Activated CD4-positive, alpha-beta T cell treated with anti-CD3 and anti-CD28 coated beads for 4 hours (primary cell): ENCODE data around the gene LRMDA.
"Not testable (repeated sequence)": the region's sequence is repeated elsewhere in the genome, so short reads cannot be mapped to it uniquely, and the experiment has no call there.

Experiments used
- DNase-seq, 2 donors: peaks; one replicate each; pipeline ENCODE4 v3.0.0-alpha.2; 2020

LRMDA gene

DNA sequence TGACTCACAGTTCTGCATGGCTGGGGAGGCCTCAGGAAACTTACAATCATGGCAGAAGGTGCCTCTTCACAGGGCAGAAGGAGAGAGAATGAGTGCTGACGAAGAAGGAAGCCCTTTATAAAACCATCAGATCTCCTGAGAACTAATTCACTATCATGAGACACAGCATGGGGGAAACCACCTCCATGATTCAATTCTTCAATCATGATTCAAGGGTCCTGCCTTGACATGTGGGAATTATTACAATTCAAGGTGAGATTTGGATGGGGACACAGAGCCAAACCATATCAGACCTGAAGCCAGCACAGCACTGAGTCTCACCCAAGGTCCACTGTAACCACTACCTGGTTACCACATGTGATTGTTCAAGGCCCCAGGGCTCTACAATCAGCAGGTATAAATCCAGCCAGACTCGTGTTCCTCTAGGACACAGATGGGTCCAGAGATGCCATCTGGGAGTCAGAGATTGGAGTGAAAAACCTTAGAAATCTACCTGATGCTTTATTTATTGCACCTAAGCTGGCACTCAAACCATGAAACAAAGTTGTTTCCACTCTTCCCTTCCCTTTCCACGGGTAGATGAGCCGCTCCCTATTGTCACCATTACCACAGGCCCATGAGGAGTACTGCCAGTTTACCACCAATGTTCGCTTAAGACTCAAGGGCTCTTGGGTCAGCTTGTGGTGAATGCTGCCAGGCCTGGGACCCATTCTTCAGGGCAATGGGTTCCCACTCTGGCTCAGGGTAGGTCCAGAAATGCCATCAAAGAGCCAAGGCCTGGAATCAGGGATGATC lies 1061.5 kb downstream of the LRMDA start:
- no peak for DNase-seq

DNA sequence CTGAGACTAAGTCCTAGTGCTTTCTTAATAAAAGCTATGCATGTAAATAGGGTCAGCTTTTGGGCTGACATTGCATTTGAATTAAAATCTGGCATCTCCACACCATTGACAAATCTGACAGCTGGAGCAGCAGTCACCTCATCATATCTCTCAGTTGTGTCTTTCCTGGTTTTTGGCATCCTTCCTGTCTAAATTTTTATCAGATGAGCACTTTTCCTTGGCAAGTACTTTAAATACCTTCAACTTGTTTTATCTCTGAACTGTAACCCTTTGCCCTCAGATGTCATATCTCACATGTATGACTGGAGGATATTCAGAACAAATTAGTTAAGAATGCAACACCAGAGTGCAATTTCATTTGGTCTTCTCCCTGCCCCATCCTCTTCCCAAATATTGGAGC lies 1066.2 kb downstream of the LRMDA start:
- no peak for DNase-seq

DNA sequence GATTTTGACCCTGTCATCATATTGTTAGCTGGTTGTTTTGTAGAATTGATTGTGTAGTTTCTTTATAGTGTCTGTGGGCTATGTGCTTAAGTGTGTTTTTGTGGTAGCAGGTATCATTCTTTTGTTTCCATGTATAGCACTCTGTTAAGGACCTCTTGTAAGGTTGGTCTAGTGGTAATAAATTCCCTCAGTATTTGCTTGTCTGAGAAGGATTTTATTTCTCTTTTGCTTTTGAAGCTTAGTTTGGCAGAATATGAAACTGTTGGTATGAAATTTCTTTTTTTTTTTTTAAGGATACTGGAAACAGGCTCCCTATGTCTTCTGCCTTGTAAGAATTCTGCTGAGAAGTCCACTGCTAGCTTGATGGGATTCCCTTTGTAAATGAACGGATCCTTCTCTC lies 1073.4 kb downstream of the LRMDA start:
- DNase-seq, result no peak

DNA sequence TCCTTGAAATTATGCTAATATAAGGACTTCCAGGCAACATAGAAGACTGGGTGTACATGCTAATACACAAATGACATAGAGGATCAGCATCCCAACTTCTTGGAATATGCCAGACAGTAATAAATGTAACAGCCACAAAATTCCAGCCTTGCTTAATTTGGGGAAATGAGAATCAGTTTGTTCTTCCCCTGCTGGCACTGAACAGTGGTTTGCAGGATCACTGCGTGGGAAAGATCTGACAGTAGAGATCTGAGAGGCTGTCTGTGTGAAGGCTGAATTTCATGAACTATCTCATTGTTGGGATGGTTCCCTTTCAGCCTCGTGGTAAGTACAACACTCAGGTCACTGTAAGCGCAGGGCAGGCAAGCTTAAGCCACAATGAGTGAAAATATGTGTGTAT lies 1078.0 kb downstream of the LRMDA start:
- no peak for DNase-seq

DNA sequence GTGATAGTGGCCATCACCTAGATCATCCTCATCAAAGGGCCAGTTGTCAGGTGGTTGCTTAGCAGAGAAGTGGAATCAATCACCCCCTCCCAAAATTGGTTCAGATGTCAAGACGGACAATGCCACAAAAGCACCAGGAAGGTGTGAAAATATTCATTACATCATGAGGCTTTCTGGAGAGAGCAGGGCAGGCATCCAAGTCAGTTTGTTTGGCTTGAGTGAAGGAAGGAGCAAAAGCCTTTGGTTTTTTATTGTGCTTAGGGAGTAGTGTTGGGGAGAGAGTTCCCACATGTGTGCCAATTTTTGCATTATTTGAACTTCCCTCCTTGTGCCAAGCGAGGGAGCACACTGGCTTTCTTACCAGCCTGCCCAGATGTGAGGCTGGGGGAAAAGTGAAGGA lies 1082.9 kb downstream of the LRMDA start:
- no peak for DNase-seq

DNA sequence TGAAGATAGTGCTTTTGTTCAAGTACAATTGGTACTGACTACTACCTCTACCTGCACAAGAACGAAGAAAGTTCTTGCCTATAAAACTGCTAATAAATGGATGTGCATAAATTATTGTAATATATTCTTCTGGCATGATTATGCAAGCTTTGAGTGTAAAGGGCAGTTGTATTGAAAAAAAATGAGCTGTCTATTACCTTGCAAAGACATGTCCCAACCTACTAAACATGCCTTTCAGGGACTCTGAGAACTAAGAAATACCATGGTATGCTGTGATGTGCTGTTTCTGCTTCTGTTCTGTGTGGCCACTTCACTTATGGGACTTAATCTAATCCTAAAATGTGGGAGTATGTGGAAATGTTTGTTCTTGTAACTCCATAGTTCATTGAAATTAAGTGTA lies 1083.4 kb downstream of the LRMDA start:
- no peak for DNase-seq

DNA sequence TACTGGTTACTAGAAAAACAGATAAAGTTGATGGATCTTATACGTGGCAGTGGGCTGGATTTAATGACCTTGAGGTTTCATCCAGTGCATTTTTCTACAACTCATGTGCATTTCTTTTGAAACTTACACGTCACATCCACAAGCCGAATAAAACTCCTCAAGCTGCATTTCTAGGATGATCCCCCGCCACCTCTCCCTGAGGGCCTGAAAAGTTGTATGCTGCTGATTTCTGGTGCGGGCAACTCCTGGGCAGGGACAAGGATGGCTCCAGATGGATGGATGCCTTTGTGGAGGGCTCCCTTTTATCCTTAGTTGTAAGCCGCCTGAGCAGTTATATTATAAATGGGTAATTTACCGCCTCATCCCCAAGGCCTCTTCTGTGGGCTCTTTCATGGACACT lies 1091.1 kb downstream of the LRMDA start:
- DNase-seq, result no peak

DNA sequence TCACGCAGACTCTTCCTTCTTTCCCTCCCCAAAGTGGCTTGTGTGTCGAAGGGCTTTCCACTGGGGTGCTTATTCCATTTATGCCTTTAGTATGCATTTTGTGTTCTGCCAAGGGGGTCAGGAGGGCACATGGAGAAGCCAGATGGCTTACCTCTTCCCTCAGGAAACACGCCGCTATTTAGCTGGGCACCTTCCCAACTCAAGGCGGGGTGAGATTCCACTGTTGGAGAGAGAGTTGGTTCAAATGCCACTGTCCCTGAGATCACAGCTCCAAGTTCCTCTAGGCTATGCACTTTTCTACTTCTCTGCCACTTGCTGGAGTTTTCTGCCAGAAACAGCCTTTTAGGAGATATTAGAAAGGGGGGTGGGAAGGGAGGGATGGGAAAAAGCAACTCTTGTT lies 1091.8 kb downstream of the LRMDA start:
- DNase-seq, result no peak

DNA sequence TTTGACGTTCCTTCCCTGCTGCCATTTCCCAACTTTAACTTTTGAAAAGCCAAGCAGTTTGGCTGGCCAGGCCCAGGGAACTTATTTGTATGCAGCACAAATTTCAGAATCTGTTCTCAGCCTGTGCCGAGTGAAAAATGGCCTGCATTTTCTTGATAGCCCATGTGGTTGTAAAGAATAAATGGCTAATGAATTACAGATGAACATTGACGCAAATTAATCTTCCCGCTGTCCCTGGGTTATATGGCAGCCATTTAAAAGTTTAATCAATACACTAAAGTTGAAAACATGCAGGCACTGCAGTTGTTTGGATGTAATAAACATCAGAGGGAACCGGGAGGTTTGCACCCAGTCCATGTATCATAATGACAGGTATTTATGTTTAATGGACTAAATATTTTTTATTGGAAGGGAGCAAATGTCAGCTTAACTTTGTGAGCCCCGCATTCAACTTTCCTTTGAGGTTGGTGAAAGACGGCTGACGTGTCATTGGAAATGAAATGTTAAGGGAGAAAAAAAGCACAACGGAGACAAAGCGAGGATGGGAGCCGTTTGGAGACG lies 1092.4 kb downstream of the LRMDA start:
- no peak for DNase-seq

DNA sequence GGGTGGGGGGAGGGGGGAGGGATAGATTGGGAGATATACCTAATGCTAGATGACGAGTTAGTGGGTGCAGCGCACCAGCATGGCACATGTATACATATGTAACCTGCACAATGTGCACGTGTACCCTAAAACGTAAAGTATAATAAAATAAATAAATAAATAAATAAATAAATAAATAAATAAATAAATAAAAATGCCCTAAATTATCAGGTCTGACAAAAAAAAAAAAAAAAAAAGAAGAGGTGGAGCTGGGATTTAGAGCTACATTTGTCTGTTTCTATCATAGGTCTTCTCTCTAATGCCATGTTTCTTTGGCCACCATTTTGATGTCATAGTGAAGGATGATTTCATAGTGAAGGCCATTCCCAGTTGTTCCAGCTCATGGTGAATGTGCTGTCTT lies 1095.4 kb downstream of the LRMDA start:
- not testable (repeated sequence) for DNase-seq

DNA sequence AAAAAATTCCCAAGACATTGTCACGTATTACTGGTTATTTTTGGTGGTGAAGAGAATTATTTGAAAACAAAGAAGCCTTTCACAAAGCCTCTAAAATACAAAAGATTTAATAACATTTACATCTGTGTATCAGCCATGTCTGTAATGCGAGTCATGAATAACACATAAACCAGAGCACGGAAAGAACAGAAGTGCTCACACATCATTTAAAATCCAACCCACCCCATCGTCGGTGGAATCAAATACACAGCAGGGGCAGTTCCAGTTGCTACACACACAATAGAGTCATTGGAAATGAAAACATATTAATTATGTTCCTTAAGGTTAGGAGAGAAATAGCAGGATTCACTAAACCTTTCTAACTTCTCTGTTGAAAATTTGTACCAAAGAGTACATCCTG lies 1108.9 kb downstream of the LRMDA start:
- no peak for DNase-seq

DNA sequence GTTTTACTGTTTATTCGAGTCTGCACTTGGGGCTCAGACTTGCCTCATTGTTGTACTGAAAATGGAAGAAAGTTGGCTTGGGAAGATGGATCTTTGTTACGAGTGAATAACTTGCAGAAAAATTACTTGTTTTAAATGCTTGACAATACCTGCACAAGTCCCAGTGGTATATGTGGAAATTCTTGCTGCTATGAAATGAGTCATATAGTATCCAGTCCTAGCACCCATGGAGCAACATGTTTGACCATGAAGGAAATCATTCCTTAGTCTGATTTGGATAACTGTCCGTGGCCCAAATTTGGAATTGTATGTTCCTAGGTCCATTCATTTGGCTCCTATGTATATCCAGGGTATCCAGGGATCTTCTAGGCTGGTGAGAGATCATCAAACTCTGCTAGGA lies 1109.4 kb downstream of the LRMDA start:
- DNase-seq, result no peak

DNA sequence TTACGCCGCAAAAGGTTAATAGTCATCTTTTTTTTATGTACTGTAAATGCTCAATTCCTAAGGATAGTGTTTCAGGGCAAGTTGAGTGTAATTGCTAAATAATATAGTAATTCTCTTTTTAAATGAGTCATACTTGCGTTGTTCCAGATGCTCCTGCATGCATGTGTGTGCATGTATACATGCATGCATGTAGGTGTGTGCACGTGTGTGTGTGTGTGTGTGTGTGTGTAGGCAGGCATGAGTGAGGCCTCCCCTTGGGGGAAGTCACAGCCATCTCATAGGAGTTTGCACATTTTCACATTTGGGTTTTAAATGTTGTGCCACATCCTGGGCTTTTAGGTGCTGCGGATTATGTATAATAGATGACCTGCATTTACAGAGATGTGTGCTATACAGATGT lies 1110.4 kb downstream of the LRMDA start:
- DNase-seq, result no peak

DNA sequence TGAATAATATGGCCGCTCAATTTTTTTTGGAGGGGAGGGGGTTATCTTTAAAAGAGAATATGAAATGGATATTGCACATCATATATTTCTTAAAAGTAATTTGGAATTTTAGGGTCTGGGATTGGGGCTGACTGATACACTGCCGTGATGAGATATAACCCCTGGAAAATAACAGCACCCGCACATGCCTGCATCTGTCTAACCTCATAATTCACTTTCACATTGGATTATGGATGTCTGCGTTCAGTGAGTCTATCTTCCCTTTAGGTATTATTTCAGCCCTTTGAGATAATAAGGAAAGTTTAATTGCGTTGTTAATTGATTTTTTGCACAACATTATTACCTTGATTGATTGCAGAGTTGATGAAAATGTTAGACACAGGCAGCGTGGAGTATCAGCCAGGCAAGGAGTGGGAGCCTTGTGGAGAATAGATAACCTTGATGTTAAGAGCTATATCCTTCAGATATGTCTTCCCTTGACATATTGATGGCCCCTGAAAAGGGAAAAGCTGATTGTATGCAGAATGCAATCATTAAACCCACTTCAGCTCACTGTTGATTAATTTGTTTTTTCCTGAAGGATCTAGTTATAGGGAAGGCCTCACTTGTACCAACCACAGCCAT lies 1111.0 kb downstream of the LRMDA start:
- no peak for DNase-seq

DNA sequence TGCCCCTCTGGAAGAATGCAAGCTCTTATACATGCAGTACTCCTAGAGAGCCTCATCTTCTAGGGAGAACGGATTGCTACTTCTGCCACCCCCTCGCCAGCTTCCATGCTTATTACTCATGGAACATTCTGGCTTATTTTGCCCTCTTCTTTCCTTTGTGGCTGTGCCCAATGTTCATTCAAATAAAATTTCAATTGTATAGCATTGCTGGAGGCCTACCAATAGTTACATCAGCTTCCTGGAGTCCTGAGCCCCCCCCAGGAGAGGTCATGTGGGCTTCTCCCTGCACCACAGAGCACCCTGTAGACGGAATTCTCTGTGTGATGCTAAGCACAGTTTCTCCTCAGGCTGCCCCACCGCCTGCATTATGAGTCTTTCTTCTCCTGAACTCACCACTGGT lies 1112.2 kb downstream of the LRMDA start:
- no peak for DNase-seq

DNA sequence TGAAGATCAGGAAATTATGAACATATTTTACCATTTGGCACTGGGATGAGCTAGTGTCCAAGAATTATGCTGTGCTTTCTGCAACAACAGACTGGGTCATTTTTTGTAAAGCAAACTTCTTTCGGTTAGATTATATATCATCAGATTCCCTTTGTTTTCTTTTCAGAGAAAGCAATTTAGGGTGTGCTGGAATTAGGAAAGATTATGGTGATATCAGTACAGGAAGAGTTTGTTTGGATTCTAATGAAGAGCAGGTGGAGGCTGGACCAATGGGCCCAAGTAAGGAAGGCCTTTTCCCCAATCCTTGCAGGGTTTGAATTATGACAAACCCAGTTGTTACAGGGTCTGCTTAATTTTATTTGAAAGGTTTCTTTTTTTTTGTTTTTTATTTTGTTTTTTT lies 1113.4 kb downstream of the LRMDA start:
- DNase-seq, result no peak

DNA sequence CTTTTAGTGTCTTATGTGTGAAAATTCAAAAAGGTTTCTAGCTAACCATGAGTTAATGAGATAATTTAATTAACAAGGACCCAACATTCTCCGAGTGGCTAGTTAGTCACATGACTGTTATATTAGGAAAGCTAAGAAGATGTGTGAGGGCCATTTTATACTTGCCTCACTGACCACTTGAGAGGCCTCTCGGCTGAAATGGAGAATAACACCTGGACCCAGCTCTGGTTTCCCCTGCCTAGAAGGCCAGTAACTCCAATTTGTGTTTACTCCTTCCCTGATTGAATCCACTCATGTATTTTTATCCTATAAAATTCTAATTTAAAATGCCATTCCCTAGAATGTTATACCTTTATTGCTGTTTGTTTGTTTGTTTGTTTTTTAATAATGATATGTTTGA lies 1115.0 kb downstream of the LRMDA start:
- DNase-seq, result no peak

DNA sequence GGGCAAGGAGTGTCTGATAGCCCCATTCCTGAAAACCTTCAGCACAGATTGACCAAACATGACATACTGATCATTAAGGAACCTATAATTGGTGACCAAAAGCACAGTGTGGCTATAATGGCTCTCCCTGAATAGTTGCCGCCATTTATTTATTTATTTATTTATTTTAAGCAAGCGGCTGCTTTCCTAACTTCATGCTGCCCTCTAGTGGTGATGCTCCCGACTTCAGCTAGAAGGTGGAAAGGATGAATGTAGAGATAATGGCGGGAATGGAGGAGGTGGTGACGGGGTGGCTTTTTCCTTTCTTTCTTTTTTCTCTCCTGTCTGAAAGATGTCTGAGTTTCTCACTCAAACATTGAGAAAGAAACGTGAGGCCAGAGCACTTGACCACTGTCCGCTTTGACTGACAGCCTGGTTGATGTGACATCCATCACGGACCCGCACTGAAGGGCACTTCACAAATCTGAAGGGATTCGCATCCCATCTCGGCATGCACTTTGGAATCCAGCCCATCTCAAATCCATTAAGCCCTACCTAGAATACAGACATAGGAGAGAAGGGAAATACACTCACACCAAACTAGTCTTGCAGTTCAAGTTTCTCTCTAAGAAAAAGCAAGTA lies 1116.0 kb downstream of the LRMDA start:
- DNase-seq, result peak; percentile 12 to 49

DNA sequence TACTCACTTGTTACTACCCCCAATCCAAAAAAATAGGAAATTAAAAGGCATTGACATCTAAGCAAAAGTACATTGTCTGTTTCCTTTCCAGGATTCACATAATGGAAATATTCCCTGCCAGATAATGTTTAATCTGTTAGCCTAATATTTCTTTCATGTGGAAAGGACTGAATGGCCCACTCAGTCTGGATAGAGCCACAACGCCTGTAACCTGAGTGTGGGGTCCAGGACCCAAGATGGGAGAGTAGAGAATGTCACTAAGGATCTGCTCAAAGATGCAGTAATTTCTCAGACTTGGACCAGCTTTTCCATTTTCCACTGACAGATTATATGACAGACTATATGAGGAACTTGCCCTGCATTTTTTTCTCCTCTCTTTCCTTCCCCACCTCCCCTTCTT lies 1117.3 kb downstream of the LRMDA start:
- DNase-seq, result no peak

DNA sequence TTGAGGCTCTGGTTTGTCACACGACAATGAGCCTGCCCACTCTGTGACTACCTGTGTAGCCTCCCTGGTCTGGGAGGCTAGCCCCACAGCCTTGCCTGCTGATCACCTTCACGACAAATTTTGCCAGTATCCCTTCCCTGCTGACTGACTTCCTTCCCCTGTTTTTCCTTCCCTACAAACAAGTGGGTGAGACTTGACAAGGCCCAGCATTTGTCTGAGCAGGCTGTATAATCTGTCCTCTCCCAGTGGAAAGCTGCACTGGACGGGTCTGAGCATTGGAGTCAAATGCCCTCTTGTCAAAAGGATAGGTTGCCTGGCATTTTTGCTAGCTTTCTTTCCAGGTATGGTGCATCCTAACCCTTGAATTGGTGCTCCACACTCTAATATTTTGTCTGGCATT lies 1117.7 kb downstream of the LRMDA start:
- no peak for DNase-seq

DNA sequence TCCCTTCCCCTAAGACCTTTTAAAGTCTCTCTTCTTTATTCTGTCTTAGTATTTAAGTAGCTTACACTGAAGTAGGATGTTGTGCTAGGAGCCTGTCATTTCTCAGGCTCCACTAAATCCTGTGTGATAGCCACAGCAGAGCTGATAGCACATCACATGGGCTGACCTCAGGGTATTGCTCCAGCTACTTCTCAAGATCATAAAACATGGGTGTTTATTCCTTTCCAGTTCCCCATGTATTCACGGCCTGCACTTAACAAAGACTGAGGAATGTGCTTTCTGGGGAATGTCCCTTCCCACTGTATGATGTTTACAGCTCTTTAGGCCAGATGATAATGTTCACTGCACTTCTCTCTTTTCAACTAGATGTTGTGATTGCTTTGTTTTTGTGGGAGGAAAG lies 1119.4 kb downstream of the LRMDA start:
- DNase-seq, result no peak

DNA sequence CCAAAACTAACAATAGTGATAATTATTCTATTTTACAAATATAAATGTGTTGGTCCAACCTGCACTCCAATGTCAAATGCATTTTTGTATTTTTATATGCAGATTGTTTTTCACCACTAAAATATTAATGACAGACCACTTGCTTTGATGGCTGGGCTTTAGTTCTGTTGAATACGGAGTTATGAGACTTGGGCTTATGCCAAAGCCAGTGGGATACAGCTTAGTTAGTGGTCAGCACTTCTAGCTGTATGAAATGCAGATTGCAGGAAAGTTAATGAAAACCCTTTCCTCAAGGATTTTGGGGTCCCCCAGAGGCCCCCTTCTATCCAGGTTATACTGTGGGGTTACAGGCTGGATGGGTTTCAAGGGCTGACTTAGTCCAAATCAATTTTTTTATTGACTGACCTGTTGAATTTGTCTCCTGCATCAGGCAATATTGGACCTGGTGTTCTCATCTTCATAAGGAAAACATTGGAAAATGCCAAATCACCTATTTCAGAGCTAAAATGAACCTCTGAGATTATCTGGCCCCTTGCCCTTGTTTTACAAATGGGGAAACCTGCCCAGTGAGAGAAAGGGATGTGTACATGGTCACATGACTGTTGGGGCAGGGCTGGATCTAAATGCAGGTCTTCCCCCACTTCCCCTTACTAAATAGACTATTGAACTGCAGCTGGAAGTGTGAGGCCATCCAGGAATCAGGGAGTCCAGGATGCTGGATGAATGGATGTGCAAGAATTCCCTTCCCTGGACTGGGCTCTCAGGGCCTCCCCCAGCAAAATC lies 1120.9 kb downstream of the LRMDA start:
- DNase-seq, result no peak
